Amniotic epithelial cell (primary cell): ENCODE measurements around the gene ARSB.

Source experiments
- DNase-seq: peaks from one replicate; pipeline ENCODE4 v3.0.0-alpha.2; 2010; ENCODE audit warnings: low read depth

ARSB gene

DNA sequence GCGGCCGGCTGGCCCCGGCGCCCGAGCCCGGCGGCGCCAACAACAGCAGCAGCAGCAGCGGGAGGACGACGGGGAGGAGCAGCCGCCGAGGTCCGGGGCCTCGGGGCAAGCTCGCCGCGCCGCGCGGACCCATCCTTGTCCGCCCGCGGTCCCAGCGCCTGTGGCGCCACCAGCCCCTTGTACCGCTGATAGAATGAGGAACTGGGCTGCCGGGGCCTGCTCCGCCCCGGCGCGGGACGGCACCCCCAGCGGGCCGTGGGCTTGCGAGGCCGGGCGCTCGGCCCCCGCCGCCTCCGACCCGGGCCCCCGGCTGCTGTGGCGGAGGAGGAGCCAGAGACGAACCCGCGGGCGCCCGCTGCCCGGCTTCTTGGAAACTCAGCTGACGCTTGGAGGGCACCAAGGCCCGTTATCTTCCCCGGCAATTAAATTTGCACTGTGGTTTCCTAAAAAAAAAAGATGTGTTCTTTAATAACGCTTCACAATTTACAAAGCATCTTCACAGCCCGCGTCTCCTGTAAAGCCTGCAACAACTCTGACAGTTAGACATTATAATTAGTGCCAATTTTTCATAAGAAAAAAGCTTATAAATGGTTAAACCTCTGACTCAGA is at the start of gene ARSB:
ARSB (minus strand) TSS at position 195 of the 609 bp plus-strand sequence; CDS start at position 133, 62 bp downstream.
- DNase-seq: peak; percentile 28

GRCh38 chr5:79032782-79033181 is 47.7 kb upstream of the ARSB start:
- DNase-seq: no peak

GRCh38 chr5:79032031-79032695 is 47.1 kb upstream of the ARSB start:
- peak; percentile 3 for DNase-seq

- no peak for DNase-seq
Measured at GRCh38 chr5:79031485-79031867, 46.4 kb upstream of the ARSB start.

GRCh38 chr5:79030663-79031484 is 45.8 kb upstream of the ARSB start:
- DNase-seq: no peak

- peak; percentile 54 for DNase-seq
Measured at GRCh38 chr5:79025054-79025472, 40.0 kb upstream of the ARSB start.

GRCh38 chr5:79023947-79024346 is 38.8 kb upstream of the ARSB start:
- DNase-seq: no peak

- DNase-seq: no peak
Measured at GRCh38 chr5:79023348-79023747, 38.2 kb upstream of the ARSB start.

DNA sequence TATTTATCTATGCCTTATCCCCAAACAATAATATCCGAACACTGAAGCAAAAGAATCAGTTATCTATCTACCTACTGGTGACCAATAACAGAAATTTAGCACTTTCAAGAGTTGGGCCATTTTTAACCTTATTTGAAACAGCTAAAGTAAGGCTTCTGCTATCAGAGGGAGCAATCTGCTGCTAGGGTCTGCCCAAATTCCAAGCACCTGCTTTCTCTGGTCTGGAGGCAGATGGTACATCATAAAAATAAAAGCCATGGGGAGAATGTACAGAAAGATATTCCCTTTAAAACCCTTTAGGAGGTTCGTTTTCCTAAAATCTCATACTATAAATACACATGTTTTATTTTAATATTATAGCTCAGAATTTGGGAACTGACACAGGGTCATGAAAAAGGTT is 37.7 kb upstream of the ARSB start:
- DNase-seq: no peak

DNA sequence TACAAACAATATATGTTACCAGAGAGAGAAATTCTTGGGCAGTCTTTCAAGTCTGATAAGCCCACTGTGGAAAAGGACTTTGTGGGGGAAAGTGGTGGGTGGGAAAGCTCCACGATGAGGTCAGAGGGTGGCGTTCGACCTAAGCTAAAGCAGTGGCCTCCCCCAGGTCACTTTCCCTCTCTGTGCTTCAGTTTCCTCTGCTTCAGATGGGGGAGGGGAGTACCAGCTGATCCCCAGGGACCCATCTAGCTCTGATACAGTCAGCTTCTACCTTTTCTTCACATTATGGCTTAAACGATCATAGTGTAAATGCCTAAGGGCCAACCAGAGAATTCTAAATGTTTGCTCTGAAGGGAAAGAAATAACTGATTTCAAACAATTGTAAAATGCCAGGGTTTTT is 36.6 kb upstream of the ARSB start:
- no peak for DNase-seq

GRCh38 chr5:79020861-79021561 is 35.9 kb upstream of the ARSB start:
- DNase-seq: peak; percentile 68

GRCh38 chr5:79014631-79015030 is 29.5 kb upstream of the ARSB start:
- no peak for DNase-seq

DNA sequence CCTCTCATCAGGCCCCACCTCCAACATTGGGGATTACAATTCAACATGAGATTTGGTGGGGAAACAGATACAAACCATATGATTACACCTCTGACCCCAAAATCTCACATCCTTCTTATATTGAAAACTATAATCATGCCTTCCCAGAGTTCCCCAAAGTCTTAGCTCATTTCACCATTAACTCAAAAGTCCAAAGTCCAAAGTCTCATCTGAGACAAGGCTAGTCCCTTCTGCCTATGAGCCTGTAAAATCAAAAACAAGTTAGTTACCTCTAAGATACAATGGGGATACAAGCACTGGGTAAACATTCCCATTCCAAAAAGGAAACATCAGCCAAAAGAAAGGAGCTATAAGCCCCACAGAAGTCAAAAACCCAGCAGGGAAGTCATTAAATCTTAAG is 26.8 kb upstream of the ARSB start:
- no peak for DNase-seq

DNA sequence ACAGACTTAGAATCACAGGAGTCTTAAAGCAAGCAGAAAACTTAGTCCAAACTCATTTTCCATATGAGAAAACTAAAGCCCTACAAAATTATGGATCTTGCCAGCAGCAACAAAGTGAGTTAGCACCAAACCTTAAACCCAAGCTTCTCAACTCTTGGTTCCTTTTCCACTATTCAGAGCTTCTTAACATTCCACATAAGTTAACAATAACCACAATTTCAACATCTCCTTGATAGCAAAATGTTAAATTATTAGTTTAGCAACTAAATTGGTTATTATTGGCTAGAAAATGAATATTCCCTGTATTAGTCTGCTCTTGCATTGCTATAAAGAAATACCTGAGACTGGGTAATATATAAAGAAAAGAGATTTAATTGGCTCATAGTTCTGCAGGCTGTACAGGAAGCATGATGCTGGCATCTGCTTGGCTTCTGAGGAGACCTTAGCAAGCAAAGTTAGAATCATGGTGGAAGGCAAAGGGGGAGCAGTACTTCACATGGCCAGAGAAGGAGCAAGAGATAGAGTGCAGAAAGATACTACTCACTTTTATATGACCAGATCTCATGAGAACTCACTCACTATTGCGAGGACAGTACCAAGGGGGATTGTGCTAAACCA is 26.2 kb upstream of the ARSB start:
- peak; percentile 36 for DNase-seq

- DNase-seq: no peak
Measured at GRCh38 chr5:79008362-79008761, 23.3 kb upstream of the ARSB start.

GRCh38 chr5:79007872-79008271 is 22.8 kb upstream of the ARSB start:
- no peak for DNase-seq

DNA sequence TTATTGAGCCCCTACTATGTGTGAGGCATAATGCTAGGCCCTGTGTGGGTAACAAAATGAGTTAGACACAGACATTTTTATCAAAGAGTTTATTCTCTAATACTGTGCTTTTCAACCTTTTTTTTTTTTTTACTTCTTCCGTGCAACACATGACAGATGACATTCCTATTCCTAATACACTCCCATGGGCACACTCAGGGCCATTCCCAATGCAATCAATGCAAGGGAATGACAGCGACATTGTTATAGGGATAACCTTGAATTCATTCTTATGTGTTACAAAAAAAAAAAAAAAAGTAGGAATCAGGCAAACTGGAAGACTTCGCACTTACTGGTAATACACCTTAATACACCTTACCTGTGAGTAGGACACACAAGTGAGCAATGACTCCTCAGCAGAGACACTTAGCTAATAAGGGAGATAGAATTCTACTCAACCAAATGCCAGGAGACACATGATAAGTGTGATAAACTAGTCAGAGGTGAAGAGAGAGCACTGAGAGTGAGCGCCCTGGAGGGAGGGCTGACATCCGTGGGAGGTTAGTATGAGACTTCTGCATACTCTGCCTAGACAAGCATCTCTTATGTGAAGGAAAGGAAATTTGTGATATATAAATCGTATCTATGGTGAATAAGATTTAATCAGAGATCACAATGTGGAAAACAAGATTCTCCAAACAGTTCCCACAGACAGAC is 21.0 kb upstream of the ARSB start:
- DNase-seq: no peak

- no peak for DNase-seq
Measured at GRCh38 chr5:79005151-79005550, 20.0 kb upstream of the ARSB start.

DNA sequence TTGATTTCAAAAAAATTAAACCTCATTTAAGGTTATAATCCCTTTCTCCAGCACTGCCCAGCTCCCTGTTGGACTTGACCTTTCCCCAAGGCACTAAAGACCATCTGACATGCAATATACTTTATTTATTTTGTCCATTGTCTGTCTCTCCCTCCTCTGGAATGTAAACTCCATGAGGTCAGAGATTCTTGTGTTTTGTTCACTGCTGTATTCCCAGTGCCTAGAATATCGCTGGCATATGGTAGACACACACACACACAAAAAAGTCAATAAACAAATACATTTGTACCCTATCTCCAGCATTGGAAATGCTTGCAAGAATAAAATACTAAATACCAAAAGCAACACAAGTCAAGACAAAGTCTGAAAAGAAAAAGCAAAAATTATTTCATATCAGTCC is 17.3 kb upstream of the ARSB start:
- DNase-seq: no peak

GRCh38 chr5:79001471-79001870 is 16.4 kb upstream of the ARSB start:
- no peak for DNase-seq

- DNase-seq: no peak
Measured at GRCh38 chr5:78997090-78997489, 12.0 kb upstream of the ARSB start.
